HEK293T (cell line): ENCODE measurements around the gene RDH12.

Experiments used
- CTCF ChIA-PET: fragments of 350-600 bp; formaldehyde crosslinking; extraction: SDS; loops from one replicate; lab custom pipeline; 2021; ENCODE audit warnings: antibody characterized with exemption, inconsistent platforms; lab: Yijun Ruan, JAX
- POLR2A ChIA-PET: fragments of 350-600 bp; formaldehyde crosslinking; extraction: SDS; loops from one replicate; lab custom pipeline; 2020; ENCODE audit warnings: antibody characterized with exemption, inconsistent platforms; lab: Yijun Ruan, JAX
- DNase-seq: peaks from one replicate; pipeline ENCODE4 v3.0.0; 2012; ENCODE audit warnings: mixed read lengths; ENCODE audit errors: extremely low spot score
- ARNT ChIP-seq: fragments of 450-650 bp; IDR thresholded peaks from 2 replicates; pipeline ENCODE4 v1.6.1; 2017; ENCODE audit warnings: mild to moderate bottlenecking
- BHLHE40 ChIP-seq: fragments of 450-650 bp; IDR thresholded peaks from 2 replicates; pipeline ENCODE4 v1.6.1; 2016; ENCODE audit warnings: mild to moderate bottlenecking, moderate library complexity, borderline replicate concordance
- CTBP1 ChIP-seq: fragments of 450-650 bp; IDR thresholded peaks from 2 replicates; pipeline ENCODE4 v1.6.1; 2016; ENCODE audit warnings: borderline replicate concordance
- ELF4 ChIP-seq: fragments of 450-650 bp; IDR thresholded peaks from 2 replicates; pipeline ENCODE4 v1.6.1; 2017; ENCODE audit warnings: antibody characterized with exemption
- FOXA1 ChIP-seq: fragments of 450-650 bp; IDR thresholded peaks from 2 replicates; pipeline ENCODE4 v1.6.1; 2016; ENCODE audit warnings: mild to moderate bottlenecking
- FOXK2 ChIP-seq: fragments of 450-650 bp; IDR thresholded peaks from 2 replicates; pipeline ENCODE4 v1.6.1; 2016; ENCODE audit warnings: mild to moderate bottlenecking
- FOXM1 ChIP-seq: fragments of 450-650 bp; IDR thresholded peaks from 2 replicates; pipeline ENCODE4 v1.6.1; 2017; ENCODE audit warnings: mild to moderate bottlenecking, borderline replicate concordance
- HDGF ChIP-seq: fragments of 450-650 bp; IDR thresholded peaks from 2 replicates; pipeline ENCODE4 v1.6.1; 2017; ENCODE audit warnings: antibody characterized with exemption, borderline replicate concordance
- L3MBTL2 ChIP-seq: fragments of 450-650 bp; conservative IDR thresholded peaks from 2 replicates; pipeline ENCODE4 v1.6.1; 2016; ENCODE audit warnings: mild to moderate bottlenecking
- LEF1 ChIP-seq: fragments of 450-650 bp; IDR thresholded peaks from 2 replicates; pipeline ENCODE4 v1.6.1; 2017; ENCODE audit warnings: mild to moderate bottlenecking, borderline replicate concordance
- NFRKB ChIP-seq: fragments of 450-650 bp; IDR thresholded peaks from 2 replicates; pipeline ENCODE4 v1.6.1; 2016; ENCODE audit warnings: mild to moderate bottlenecking, moderate library complexity
- SP1 ChIP-seq: fragments of 450-650 bp; IDR thresholded peaks from 2 replicates; pipeline ENCODE4 v1.6.1; 2017
- SUZ12 ChIP-seq: fragments of 450-650 bp; IDR thresholded peaks from 2 replicates; pipeline ENCODE4 v1.6.1; 2016; ENCODE audit warnings: mild to moderate bottlenecking
- TARDBP ChIP-seq: fragments of 450-650 bp; IDR thresholded peaks from 2 replicates; pipeline ENCODE4 v1.6.1; 2016
- ZNF384 ChIP-seq: fragments of 450-650 bp; IDR thresholded peaks from 2 replicates; pipeline ENCODE4 v1.6.1; 2016
- TF ChIP-seq, protein P1 (sequence below): fragments of 450-650 bp; IDR thresholded peaks from 2 replicates; pipeline ENCODE4 v1.6.1; 2016

RDH12 gene

DNA sequence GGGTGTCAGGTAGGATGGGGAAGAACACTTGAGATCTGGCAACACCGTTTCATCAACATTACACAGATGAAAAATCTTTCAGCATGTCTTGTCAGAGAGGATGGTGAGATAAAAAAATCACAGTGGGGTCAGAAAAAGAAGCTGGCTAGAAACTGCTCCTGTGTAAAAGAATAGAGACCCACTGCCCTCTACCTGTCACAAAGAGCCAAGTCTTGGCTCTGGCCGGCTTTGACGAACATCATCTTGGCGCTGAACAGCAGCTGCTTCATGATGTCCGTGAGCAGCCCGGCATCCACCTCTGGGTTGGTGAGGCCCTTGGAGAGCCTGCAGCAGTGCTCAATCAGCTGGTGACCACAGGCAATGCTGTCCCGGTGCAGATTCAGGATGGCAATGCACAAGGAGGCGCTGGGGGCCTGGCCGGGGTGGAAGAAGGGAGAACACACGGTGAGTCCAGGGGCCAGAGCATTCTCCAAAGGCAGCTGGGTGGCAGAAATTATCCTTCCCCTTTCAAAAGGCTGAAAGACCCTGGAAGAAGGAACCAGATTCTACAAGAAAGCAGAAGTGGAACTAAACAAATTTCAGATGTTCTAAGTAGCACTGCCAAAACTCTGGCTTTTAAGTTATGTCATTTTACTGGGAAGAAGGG is 64.5 kb downstream of the RDH12 start:
- TF ChIP-seq SP1 (no peak), FOXM1 (no peak), L3MBTL2 (no peak), FOXK2 (no peak), ARNT (no peak), CTBP1 (no peak), ZNF384 (no peak), NFRKB (no peak), TARDBP (no peak), ELF4 (no peak)
- TF ChIP-seq, protein P1, sequence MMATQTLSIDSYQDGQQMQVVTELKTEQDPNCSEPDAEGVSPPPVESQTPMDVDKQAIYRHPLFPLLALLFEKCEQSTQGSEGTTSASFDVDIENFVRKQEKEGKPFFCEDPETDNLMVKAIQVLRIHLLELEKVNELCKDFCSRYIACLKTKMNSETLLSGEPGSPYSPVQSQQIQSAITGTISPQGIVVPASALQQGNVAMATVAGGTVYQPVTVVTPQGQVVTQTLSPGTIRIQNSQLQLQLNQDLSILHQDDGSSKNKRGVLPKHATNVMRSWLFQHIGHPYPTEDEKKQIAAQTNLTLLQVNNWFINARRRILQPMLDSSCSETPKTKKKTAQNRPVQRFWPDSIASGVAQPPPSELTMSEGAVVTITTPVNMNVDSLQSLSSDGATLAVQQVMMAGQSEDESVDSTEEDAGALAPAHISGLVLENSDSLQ: no peak
- POLR2A ChIA-PET: no interaction called here
- CTCF ChIA-PET: no interaction called here
- no peak for DNase-seq

GRCh38 chr14:67768219-67768618 is 66.5 kb downstream of the RDH12 start:
- no peak for TF ChIP-seq NFRKB
- TF ChIP-seq BHLHE40: no peak
- no peak for TF ChIP-seq L3MBTL2
- no peak for TF ChIP-seq TARDBP
- no peak for TF ChIP-seq FOXK2
- TF ChIP-seq LEF1: no peak
- no peak for TF ChIP-seq HDGF
- TF ChIP-seq ELF4: no peak
- no peak for TF ChIP-seq SP1
- TF ChIP-seq FOXM1: no peak
- CTCF ChIA-PET: interaction anchor here (0.6 kb wide), 1 partner anchor 1543 kb away, joined by 3 read pairs; no protein-coding TSS in a partner anchor
- no peak for DNase-seq
- POLR2A ChIA-PET: no interaction called here

- ChIA-PET POLR2A (no interaction called here), CTCF (no interaction called here)
- TF ChIP-seq TARDBP: no peak
- TF ChIP-seq, protein P1: no peak
- TF ChIP-seq L3MBTL2: no peak
- TF ChIP-seq SP1: no peak
- TF ChIP-seq HDGF: no peak
- no peak for TF ChIP-seq ARNT
- no peak for TF ChIP-seq BHLHE40
- TF ChIP-seq SUZ12: no peak
- TF ChIP-seq FOXK2: no peak
- no peak for TF ChIP-seq FOXM1
- no peak for TF ChIP-seq LEF1
- TF ChIP-seq FOXA1: no peak
- no peak for TF ChIP-seq ELF4
- no peak for TF ChIP-seq CTBP1
- DNase-seq: no peak
Measured at GRCh38 chr14:67773844-67774377, 72.2 kb downstream of the RDH12 start.

DNA sequence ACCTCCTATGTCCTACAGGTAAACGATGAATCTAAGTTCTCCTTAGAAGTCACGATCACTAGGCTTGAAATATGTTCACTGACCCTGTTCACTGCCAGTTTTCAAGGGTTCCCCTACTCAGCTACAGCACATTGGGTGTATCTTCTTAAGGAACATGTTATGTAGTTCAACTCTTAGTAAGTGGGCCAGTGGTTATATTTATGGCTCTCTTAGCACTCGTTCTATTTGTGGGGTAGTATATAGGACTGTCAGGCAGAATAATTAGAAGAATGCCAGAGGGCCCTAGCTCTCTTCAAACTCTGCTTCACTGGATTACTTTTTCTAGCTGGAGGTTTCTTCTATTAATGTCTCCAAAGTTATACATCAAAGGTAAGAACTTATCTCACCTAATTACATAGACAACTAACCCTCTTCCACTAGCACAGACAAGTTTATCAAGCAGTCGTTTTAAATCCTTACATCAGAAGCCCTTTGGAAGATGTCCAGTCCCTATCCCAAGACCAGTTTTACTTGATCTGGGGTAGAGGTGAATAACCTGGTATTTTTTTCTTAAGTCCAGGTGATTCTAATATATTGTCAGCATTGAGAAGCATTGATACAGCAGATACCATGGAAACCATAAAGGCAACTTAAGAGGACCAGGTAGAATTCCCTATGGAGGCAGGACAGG is 75.1 kb downstream of the RDH12 start:
- no peak for TF ChIP-seq L3MBTL2
- DNase-seq: no peak
- ChIA-PET POLR2A (no interaction called here), CTCF (no interaction called here)

GRCh38 chr14:67778792-67779191 is 77.1 kb downstream of the RDH12 start:
- no peak for DNase-seq
- no peak for TF ChIP-seq SP1
- TF ChIP-seq SUZ12: no peak
- no peak for TF ChIP-seq HDGF
- TF ChIP-seq CTBP1: no peak
- ChIA-PET POLR2A (no interaction called here), CTCF (no interaction called here)

- DNase-seq: no peak
- TF ChIP-seq FOXK2 (no peak), HDGF (no peak), SUZ12 (no peak), LEF1 (no peak), FOXM1 (no peak), L3MBTL2 (no peak), SP1 (no peak), NFRKB (no peak)
- TF ChIP-seq, protein P1: no peak
- ChIA-PET CTCF (no interaction called here), POLR2A (interaction anchor here (1.1 kb wide), 1 partner anchor 35 kb away, joined by 4 read pairs; the partner anchor contains the start of gene ZFYVE26)
Measured at GRCh38 chr14:67782090-67782489, 80.4 kb downstream of the RDH12 start.
